HG02571 (cell line): ENCODE measurements around the gene NKD2.

Source experiments
- ATAC-seq: cut with Tn5 transposase; IDR thresholded peaks from one replicate; pipeline ENCODE4 v1.9.1; 2021; ENCODE audit warnings: mild to moderate bottlenecking, moderate library complexity; ENCODE audit not compliant: unreplicated experiment

NKD2 gene

DNA sequence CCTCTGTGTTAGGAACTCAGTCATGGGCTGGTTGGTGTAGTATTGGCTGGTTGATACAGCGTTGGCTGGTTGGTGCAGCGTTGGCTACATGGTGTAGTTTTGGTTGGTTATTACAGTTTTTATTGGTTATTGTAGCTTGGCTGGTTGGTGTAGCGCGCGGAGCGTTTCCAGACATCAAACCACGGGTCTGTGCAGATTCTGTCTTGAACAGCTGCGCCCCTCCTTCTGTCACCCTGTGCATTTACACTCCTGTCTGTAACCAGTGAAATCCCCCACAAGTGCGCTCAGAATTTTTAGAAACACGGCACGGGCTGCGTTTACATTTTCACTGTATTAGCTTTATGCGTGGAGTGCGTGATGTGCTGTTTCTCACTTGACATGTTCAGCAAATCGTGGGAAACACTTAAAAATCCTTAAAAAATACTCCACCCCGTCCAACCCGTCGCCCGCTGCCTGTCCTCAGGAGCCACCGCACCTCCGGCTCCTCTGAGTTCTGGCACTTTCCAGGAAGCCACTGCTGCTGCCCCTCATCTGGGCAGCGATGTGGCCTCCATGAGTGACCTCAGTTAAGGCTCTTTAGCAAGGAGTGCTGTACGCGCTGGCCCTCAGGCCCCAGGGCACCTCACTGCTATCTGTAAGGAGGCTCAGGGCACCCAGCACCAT, 20.8 kb downstream of the NKD2 start:
- no peak for ATAC-seq

DNA sequence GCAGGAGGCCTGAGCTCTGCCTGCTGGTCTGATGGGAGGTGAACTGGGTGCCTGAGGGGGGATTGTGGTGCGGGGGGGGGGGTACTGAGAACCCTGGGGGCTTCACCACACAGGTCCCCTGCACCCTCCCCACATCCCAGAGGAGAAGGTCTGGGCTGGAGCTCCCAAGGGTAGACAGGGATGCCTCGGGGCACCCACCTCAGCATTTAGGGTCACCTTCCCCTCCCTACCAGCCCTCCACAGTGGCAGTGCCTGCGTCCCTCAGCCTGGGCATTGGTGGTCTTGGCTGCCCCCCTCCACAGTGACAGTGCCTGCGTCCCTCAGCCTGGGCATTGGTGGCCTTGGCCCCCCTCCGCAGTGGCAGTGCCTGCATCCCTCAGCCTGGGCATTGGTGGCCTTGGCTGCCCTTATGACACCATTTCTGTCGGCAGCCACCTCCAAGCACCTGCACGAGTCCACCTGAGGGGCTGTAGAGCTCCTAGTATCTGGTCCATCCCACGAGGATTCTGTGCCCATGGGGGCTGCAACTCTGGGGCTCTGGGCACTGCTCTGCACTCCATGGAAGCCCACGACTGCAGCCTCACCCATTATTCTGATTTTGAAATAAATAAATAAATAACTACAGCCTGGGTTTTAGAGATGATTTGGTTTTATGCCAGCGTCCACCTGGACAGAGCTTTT, 21.5 kb downstream of the NKD2 start:
- no peak for ATAC-seq

DNA sequence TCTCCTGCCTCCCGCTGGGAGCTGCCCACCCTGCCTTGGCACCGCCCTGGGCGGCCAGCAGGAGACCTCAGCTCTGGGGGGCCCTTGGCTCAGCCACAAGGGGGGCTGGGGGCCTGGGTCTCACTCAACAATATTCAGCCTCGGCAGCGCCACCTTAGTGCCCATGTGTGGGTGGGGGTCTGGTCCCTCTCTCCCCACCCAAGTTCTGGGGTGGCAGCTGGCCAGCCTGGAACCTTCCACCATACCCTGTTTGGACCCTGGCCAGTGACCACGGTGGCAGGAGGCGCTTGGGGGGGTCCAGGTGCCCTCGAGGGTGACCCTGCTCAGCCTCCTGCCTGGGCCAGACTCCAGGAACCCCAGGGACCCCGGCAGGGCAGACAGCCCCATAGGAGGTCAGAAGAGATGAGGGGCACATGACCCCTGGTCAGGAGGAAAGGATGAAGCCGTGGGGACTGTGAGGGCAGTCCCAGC, 22.2 kb downstream of the NKD2 start:
- no peak for ATAC-seq

DNA sequence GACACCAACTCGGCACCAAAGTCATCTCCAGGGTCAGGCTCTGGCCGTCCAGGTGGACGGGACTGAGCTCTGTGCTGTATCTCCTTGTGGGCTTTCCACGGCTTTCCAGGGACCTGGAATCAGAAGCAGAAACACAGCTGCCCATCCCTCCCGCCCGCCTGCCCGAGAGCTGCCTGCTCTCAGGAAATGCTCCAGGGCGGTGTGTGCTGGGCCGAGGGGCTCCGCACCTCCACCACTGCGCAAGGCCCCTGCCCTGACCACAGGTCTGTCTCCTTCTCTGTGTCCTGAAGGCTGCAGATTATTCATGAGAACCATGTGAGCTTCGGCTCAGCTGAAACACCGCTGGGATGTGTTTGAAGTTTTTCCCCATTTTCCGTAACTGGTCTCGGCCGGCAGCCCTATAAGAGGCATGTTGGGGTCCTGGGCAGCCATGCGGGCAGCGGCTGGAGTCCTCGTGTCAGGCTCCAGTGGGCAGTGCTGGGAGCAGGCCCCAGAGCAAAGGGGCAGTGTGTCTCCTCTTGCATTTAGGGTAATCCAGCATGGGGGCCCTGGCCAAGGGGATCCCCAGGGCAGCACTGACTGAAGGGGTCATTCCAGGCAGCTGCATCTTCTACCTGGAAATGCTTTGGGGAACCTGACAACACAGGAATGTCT, 22.8 kb downstream of the NKD2 start:
- ATAC-seq, result no peak

DNA sequence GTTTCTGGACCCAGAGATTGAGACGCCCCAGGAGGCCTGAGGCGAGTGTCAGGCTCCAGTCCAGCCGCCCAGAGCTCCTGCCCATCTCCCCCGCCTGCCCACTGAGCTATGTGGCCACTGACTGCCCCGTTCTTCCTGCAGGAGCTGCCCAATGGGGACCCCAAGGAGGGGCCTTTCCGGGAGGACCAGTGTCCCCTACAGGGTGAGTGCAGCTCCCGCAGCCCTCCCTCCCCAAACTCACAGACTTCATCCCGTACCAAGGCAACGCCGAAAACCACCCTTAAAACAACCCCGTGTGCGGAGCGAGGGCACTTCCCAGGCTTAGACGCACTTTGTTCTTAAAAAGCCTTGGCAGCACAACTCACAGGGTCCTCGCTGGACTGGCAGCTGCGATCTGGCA, 23.4 kb downstream of the NKD2 start:
- no peak for ATAC-seq

DNA sequence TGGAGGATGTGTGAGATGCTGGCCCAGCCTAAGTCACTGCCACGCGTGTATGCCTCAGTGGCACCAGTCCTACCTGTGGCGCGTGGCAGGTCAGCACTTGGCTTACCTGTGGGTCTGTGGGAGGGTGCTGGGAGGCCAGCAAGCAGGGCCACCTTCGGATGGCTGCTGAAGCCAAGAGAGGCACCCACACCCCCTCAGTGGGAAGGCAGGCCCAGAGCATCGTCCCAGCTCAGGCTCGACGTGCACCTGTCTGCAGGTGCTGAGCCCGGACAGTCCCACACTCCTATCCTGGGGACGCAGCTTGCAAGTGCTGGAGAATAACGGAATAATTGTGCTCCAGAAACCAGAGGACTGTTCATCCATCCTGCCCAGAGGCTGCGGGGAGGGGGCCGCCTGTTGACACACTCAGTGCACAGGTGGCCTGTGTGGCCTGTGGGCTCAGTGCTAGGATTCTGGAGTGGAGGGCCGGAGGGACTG, 24.0 kb downstream of the NKD2 start:
- ATAC-seq, result no peak

DNA sequence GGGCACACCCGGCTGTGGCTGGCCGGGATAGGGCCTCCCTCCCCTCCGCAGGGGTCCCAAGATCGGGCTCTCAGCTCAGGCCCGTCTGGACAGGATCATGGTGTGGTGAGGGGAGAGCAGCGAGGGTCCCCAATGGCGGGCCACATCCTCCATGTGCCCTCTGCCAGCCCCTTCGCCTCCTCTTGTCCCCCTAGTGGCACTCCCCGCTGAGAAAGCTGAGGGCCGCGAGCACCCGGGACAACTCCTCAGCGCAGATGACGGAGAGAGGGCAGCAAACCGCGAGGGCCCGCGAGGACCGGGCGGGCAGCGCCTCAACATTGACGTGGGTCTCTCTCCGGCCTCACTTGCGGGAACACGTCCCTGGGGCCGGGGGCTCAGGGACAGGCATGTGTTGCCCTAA, 24.6 kb downstream of the NKD2 start:
- no peak for ATAC-seq

DNA sequence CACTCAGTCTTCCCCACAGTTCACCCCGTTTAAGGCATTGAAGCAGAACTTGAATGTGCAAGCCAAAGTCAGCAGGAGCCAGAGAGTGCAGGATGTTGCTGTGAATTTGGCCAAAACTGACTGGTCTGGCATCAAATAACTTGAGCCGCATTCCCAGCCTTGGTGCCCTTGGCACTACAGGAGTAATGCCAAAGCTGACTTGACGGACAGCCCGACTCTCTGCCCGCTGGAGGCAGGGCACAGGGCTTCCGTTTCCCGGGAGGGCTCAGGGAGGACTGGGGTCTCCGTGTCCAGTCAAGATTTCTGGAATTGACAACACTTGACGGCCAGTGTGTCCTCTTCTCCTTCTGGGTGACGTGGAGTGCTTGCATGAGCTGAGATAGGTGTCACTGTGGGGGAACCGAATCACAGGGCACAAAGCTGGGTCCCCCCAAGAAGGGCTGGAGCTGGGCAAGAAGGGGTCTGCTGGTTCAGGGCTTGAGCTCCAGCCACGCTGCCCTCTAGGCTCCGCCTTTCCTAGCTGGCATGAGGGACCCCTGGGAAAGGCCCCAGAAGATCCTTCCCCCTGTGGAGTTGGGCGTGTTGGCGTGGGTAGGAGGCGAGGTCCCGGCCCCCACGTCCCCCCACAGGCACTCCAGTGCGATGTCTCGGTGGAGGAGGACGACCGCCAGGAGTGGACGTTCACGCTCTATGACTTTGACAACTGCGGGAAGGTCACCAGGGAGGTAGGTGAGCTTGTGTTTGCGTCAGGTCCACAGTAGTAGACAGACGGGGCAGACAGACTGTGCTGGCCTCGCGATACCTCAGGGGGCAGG, 25.2 kb downstream of the NKD2 start:
- no peak for ATAC-seq

DNA sequence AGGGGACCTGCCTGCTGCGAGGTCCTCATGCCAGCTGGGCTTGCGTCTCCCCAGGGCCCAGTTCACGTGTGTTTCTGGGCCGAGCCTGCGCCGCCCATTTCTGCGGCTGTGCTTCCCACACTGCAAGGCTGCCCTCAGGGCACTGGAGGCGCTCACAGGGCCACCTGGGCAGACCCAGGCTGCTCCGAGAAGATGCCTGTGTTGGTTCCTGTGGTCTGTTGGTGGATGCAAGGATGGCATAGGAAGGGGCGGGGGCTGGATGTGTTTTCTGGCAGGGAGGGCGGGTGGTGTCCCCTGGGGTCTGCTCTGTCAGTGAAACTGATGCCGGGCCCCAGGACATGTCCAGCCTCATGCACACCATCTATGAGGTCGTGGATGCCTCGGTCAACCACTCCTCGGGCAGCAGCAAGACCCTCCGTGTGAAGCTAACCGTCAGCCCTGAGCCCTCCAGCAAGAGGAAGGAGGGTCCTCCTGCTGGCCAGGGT, 25.9 kb downstream of the NKD2 start:
- ATAC-seq, result no peak

DNA sequence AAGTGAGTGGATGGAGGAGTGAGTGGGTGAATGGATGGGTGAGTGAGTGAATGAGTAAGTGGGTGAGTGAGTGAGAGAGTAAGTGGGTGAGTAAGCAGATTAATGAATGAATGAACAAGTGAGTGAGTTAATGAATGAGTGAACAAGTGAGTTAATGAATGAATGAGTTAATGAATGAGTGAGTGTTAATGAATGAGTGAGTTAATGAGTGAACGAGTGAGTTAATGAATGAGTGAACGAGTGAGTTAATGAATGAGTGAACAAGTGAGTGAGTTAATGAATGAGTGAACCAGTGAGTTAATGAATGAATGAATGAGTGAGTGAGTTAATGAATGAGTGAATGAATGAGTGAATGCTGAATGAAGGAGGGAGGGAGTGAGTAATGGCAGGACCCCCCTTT, 26.4 kb downstream of the NKD2 start:
- no peak for ATAC-seq

DNA sequence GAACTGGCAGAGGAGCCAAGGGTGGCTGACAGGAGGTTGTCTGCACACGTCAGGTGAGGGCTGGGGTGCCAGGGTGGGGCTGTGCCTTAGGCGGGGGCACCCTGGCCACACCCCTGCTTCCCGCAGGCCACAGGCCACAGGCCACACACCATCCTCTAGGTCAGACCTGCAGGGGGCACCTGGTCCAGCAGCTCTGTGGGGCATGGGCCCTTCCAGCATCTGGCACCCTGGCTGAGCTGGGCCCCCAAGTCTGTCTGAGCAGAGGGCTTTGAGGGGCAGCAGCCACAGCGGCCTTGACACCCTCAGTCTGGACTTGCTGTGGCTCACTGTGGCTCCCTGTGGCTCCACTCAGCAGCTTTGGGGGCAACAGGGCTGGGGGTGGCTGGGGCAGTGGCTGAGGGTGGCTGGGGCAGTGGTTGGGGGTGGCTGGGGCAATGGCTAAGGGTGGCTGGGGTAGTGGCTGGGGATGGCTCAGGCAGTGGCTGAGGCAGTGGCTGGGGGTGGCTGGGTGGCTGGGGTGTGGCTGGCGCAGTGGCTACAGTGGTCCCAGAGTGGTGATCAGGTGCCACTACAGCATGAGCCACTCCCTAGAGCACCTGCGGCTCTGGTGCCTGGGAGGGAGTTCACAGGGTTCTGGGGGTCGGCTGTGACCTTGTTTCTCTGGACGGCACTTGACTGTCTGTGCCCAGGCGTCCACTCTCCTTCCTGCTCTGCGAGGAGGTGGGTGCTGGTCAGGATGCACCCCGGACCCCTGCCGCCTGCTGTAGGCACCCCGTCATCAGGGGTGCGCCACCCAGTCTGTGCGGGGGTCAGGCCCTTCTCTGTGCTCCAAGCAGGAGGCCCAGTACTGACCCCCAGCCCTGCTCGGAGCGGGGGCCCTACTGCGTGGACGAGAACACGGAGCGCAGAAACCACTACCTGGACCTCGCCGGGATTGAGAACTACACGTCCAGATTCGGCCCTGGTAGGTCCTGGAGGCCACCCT, 27.1 kb downstream of the NKD2 start:
- no peak for ATAC-seq

DNA sequence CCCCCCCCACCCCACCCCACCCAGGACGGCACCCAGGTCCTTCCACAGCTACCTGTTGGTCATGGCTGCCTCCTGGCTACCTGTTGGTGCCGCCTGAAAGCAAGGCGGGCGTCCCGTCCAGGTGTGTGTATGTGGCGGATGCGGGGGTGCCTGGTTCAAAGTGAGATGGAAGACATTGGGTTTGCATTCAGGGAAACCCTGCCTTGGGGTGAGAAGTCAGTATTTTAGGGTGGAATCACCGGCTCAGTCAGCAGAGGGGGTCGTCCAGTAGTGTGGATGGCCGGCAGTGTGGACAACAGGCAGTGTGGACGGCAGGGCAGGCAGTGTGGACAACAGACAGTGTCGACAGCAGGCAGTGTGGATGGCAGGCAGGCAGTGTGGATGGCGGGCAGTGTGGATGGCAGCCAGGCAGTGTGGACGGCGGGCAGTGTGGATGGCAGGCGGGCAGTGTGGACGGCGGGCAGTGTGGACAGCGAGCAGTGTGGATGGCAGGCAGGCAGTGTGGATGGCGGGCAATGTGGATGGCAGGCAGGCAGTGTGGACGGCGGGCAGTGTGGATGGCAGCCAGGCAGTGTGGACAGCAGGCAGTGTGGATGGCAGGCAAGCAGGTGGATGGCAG, 28.0 kb downstream of the NKD2 start:
- no peak for ATAC-seq

DNA sequence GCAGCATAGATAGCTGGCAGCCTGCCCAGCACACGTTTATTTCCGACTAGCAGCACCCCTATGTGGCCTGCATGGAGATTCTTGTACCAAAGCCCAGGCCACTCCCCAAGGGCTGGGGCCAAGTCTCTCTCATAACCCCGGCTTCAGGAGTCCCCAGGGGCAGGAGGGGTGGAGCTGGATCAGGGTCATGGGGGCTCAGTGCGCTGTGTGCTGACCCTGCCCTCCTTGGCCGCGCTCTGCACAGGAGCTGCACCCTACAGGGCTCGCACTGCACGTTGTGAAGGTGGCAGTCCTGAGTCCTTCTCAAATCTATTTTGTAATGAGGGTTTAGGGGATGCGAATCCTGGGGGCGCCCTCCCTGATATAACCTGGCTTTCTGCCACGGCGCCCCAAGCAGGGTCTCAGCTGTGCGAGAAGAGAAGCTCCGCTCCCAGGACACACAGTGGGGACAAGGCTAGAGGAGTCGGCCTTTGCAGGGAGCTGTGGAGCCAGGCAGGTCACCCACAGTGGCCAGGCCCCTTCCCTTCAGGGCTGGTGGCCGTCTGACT, 28.6 kb downstream of the NKD2 start:
- ATAC-seq, result no peak

DNA sequence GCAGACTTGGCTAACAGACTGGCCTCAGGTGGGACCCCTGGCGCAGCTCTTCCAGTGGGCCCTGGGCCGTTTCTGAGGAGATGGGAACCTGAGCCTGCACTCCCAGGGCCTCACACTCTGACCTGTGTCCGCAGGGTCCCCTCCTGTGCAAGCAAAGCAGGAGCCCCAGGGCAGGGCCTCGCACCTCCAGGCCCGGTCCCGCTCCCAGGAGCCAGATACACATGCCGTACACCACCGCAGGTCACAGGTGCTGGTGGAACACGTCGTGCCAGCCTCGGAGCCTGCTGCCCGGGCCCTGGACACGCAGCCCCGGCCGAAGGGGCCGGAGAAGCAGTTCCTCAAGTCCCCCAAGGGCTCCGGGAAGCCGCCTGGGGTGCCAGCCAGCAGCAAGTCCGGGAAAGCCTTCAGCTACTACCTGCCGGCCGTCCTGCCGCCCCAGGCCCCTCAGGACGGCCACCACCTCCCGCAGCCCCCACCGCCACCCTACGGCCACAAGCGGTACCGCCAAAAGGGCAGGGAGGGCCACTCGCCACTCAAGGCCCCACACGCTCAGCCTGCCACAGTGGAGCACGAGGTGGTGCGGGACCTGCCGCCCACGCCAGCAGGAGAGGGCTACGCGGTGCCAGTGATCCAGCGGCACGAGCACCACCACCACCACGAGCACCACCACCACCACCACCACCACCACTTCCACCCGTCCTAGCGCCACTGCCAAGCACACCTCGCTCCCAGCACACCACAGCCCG, 29.2 kb downstream of the NKD2 start:
- ATAC-seq, result no peak

DNA sequence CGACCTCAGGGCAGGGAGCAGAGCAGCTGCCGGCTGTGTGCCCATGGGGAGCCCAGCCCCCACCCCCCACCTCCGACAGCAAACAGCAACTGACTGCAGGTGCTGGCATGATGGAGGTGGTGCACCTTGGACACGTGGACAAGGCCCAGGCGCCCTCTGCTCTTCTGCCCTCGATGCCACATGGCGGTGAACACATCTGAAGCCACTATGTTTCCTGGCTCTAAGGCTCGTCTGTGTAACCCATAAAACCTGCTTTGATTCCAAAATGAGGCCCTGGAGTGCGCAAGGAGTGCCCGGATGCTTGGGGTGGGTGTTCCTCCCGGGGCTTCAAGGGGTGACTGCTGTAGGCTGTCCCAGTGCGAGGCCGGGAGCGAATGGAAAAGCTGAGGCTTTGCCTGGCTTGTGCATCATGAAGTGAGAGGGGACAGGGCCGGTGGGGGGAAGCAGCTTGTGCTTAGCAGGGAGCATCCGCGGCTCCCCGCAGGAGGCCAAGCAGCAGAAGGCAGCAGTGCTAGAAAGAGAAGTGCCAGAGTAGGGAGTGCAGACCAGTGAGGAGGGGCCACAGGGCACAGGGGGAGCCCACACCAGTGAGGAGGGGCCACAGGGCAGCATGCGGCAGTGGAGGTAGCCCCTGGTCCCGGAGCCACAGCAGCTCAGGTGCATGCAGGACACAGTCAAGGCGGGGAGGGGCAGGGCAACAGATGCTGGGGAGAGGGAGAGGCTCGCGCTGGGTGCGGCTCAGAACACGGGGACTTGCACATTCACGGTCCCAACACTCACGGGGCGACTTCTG, 30.0 kb downstream of the NKD2 start:
- no peak for ATAC-seq

DNA sequence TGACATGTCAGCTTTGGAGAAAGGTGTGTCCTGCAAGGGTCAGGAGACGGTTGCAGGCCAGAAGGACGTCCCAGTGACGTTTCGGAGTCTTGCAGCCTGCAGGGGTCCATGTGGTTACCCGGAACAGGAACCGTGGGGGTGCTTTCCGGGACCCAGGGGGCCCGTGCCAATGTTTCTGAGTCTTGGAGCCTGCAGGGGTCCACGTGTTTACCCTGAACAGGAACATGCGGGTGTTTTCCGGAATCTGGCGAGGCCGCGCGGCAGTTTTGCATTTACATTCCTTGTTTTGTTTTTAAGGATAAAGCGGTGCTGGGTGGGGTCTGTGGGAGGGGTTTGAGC, 30.6 kb downstream of the NKD2 start:
- ATAC-seq, result no peak

DNA sequence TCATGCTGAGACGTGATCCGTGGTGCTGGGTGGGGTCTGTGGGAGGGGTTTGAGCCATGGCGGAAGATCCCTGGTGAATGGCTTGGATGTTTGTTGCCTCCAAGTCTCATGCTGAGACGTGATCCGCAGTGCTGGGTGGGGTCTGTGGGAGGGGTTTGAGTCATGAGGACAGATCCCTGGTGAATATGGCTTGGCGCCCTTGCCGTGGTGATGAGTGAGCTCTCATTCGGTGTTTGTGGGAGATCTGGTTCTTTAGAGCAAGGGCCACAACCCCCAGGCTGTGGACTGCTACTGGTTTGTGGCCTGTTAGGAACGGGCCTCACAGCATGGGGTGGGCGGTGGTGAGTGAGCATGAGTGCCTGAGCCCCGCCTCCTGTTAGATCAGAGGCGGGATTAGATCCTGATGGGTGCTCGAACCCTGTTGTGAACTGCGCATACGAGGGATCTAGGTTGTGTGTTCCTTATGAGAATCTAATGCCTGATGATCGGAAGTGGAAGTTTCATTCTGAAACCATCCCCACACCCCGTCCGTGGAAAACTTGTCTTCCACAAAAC, 31.2 kb downstream of the NKD2 start:
- ATAC-seq, result no peak

DNA sequence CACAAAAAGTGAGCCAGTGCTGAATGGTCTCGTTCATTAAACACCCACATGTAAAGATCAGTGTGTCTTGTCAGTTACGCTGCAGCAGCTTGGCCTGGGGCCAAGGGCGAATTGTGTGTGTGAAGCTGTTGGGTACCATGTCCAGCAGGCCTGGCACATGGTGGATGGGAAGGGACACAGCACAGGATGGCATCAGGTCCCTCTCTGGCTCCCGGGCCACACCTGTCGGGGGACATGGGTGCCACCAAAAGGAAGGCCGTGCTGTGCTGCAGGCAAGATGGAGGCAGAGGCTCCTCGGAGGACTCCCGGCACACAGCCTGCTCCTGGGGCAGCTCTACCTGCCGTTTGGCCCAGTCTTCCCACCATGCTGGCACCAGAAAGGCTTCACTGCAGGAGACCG, 32.0 kb downstream of the NKD2 start:
- no peak for ATAC-seq
